ENCODE measurements around the gene PLAAT4. TPM values are rescaled to one million over a fixed set of nuclear protein-coding genes. Genes with fewer than 3 reads are reported as not detected.
"Not testable (repeated sequence)": the region's sequence is repeated elsewhere in the genome, so short reads cannot be mapped to it uniquely, and the experiment has no call there.

PLAAT4 gene
- total and polyA plus RNA-seq, 9 donors: 35.8 to 71.6 (median 62.5) TPM

GRCh38 chr11:63569570-63569969 is 33.0 kb downstream of the PLAAT4 start:
- no peaks in the 10 kb centered on the region for H3K9me3 ChIP-seq
- H3K27me3 ChIP-seq: no peaks in the 10 kb centered on the region
- TF ChIP-seq POLR2A (IDR thresholded peaks at IDR 0.05) (no peak), CTCF (IDR thresholded peaks at IDR 0.05) (no peak), EP300 (IDR thresholded peaks at IDR 0.05) (no peak)
- 88 to 90% (median 89%) methylated on average over 3 of the region's 3 CpGs for WGBS, 3 donors
- intact Hi-C loops (cut with DNase I): no loop called here
- H3K27ac ChIP-seq: no peak overlapping the region
- H3K4me3 ChIP-seq: no peak overlapping the region
- no peaks in the 10 kb centered on the region for H3K36me3 ChIP-seq
- H3K4me1 ChIP-seq (ENCODE audit: insufficient read depth): peaks cover 15% of the 10 kb centered on the region
- no peak for DNase-seq

GRCh38 chr11:63572026-63572688 is 35.5 kb downstream of the PLAAT4 start:
- H3K27ac ChIP-seq: no peak overlapping the region

GRCh38 chr11:63573881-63574855 is 37.6 kb downstream of the PLAAT4 start:
- H3K9me3 ChIP-seq: no peaks in the 10 kb centered on the region
- H3K27me3 ChIP-seq: no peaks in the 10 kb centered on the region
- WGBS, 3 donors: 23 to 30% (median 25%) methylated on average over 15 of the region's 15 CpGs
- H3K4me3 ChIP-seq: peak overlapping the region; percentile 26
- intact Hi-C loops (cut with DNase I): loop anchor here in 1 of 4 donors (5.0 kb wide), 1 partner anchor 767 kb away; the partner anchor contains the start of gene NXF1
- no peak for TF ChIP-seq POLR2A (IDR thresholded peaks at IDR 0.05)
- TF ChIP-seq EP300 (IDR thresholded peaks at IDR 0.05): no peak
- TF ChIP-seq CTCF (IDR thresholded peaks at IDR 0.05): no peak
- H3K36me3 ChIP-seq: no peaks in the 10 kb centered on the region
- DNase-seq: peak; percentile 43 to 67 (median 59)
- H3K27ac ChIP-seq: peak overlapping the region; percentile 48 to 63
- H3K4me1 ChIP-seq (ENCODE audit: insufficient read depth): peaks cover 15% of the 10 kb centered on the region

More at GRCh38 chr11:63572026-63572688, 35.5 kb downstream of the PLAAT4 start:
- no peak for DNase-seq
- intact Hi-C loops (cut with DNase I): loop anchor here in 1 of 4 donors (5.0 kb wide), 1 partner anchor 765 kb away; the partner anchor contains the start of gene NXF1
- Histone ChIP-seq H3K36me3 (no peaks in the 10 kb centered on the region), H3K9me3 (no peaks in the 10 kb centered on the region), H3K4me1 (ENCODE audit: insufficient read depth) (peaks cover 18% of the 10 kb centered on the region), H3K4me3 (no peak overlapping the region), H3K27me3 (no peaks in the 10 kb centered on the region)
- 56 to 68% (median 59%) methylated on average over 3 of the region's 3 CpGs for WGBS, 3 donors
- no peak for TF ChIP-seq EP300 (IDR thresholded peaks at IDR 0.05)
- no peak for TF ChIP-seq CTCF (IDR thresholded peaks at IDR 0.05)
- no peak for TF ChIP-seq POLR2A (IDR thresholded peaks at IDR 0.05)

- Histone ChIP-seq H3K9me3 (no peaks in the 10 kb centered on the region), H3K36me3 (no peaks in the 10 kb centered on the region), H3K4me1 (ENCODE audit: insufficient read depth) (peaks cover 15% of the 10 kb centered on the region), H3K4me3 (peak overlapping the region; percentile 26), H3K27me3 (no peaks in the 10 kb centered on the region), H3K27ac (peak overlapping the region; percentile 48 to 63)
- 6 to 14% (median 8%) methylated on average over 10 of the region's 10 CpGs for WGBS, 3 donors
- DNase-seq: peak; percentile 49 to 70 (median 63)
- TF ChIP-seq CTCF (IDR thresholded peaks at IDR 0.05) (no peak), EP300 (IDR thresholded peaks at IDR 0.05) (no peak), POLR2A (IDR thresholded peaks at IDR 0.05) (no peak)
- intact Hi-C loops (cut with DNase I): loop anchor here in 1 of 4 donors (5.0 kb wide), 1 partner anchor 768 kb away; the partner anchor contains the start of gene NXF1
Observed at GRCh38 chr11:63574856-63575602, 38.4 kb downstream of the PLAAT4 start.

GRCh38 chr11:63578882-63579281 is 42.3 kb downstream of the PLAAT4 start:
- H3K4me3 ChIP-seq; H3K27me3 ChIP-seq; H3K9me3 ChIP-seq; H3K36me3 ChIP-seq; intact Hi-C loops (cut with DNase I); H3K4me1 ChIP-seq (ENCODE audit: insufficient read depth); DNase-seq; H3K27ac ChIP-seq: not testable (repeated sequence)
- 87 to 100% (median 97%) methylated on average over 2 to 3 of the region's 3 CpGs for WGBS, 3 donors

- H3K27me3 ChIP-seq; H3K4me3 ChIP-seq; H3K36me3 ChIP-seq; intact Hi-C loops (cut with DNase I); H3K27ac ChIP-seq; DNase-seq; H3K4me1 ChIP-seq (ENCODE audit: insufficient read depth); H3K9me3 ChIP-seq: not testable (repeated sequence)
- WGBS, 3 donors: 78 to 86% (median 86%) methylated on average over 7 of the region's 7 CpGs
Observed at GRCh38 chr11:63581224-63581623, 44.6 kb downstream of the PLAAT4 start.

All from ovary (tissue), 9 donors.